NCI-H345 treated with DMSO at 0.1 percent for 48 hours (cell line): ENCODE measurements around the gene LRIG1.

ENCODE experiments used
- DNase-seq: peaks from one replicate; lab custom pipeline; 2025; ENCODE audit not compliant: unreplicated experiment; lab: John Stamatoyannopoulos, UW

The LRIG1 gene

GRCh38 chr3:66504850-66505641 is 4.2 kb upstream of the LRIG1 start:
- no peak for DNase-seq

GRCh38 chr3:66502981-66503380 is 2.2 kb upstream of the LRIG1 start:
- no peak for DNase-seq

- DNase-seq = no peak
Measured at GRCh38 chr3:66502245-66502874, 1.5 kb upstream of the LRIG1 start.

GRCh38 chr3:66501483-66502244 is 842 bp upstream of the LRIG1 start:
- no peak for DNase-seq

- DNase-seq = no peak
Measured at GRCh38 chr3:66499881-66500575, 794 bp downstream of the LRIG1 start.

- DNase-seq = no peak
Measured at GRCh38 chr3:66498687-66499621, 1.9 kb downstream of the LRIG1 start.

- DNase-seq = no peak
Measured at GRCh38 chr3:66497985-66498671, 2.7 kb downstream of the LRIG1 start.

GRCh38 chr3:66497288-66497984 is 3.4 kb downstream of the LRIG1 start:
- no peak for DNase-seq

- no peak for DNase-seq
Measured at GRCh38 chr3:66496746-66497145, 4.1 kb downstream of the LRIG1 start.

- no peak for DNase-seq
Measured at GRCh38 chr3:66496301-66496700, 4.5 kb downstream of the LRIG1 start.

- no peak for DNase-seq
Measured at GRCh38 chr3:66495668-66496045, 5.2 kb downstream of the LRIG1 start.

GRCh38 chr3:66494959-66495667 is 5.7 kb downstream of the LRIG1 start:
- DNase-seq = no peak

- DNase-seq = no peak
Measured at GRCh38 chr3:66493458-66494099, 7.2 kb downstream of the LRIG1 start.

GRCh38 chr3:66492672-66493071 is 8.2 kb downstream of the LRIG1 start:
- no peak for DNase-seq

GRCh38 chr3:66492071-66492470 is 8.8 kb downstream of the LRIG1 start:
- no peak for DNase-seq

GRCh38 chr3:66490984-66491383 is 9.8 kb downstream of the LRIG1 start:
- no peak for DNase-seq

- no peak for DNase-seq
Measured at GRCh38 chr3:66490214-66490613, 10.6 kb downstream of the LRIG1 start.

- no peak for DNase-seq
Measured at GRCh38 chr3:66489581-66489980, 11.2 kb downstream of the LRIG1 start.
